Gastroesophageal sphincter (tissue), 3 donors: ENCODE measurements around the gene GMDS.

Source experiments
- CTCF ChIP-seq, 4 experiments: fragments of 200-600 bp in 2 of 4; fragments of 450-650 bp in 2 of 4; sonication (generic) in 1 of 4; IDR thresholded peaks; one replicate each; pipeline ENCODE4 v1.5.1; 2017 to 2019; ENCODE audit warnings: antibody characterized with exemption in 4 of 4, mild to moderate bottlenecking in 2 of 4, moderate library complexity in 2 of 4
- EP300 ChIP-seq: sonication (generic); formaldehyde crosslinking; IDR thresholded peaks from one replicate; pipeline ENCODE4 v1.6.1; 2017; ENCODE audit warnings: antibody characterized with exemption, mild to moderate bottlenecking
- POLR2A ChIP-seq, 2 donors: fragments of 450-650 bp; IDR thresholded peaks; one replicate each; pipeline ENCODE4 v1.6.1; 2017; ENCODE audit warnings: antibody characterized with exemption in 2 of 2, mild to moderate bottlenecking in 2 of 2, moderate library complexity in 1 of 2
- POLR2AphosphoS5 ChIP-seq: sonication (generic); formaldehyde crosslinking; IDR thresholded peaks from one replicate; pipeline ENCODE4 v1.6.1; 2017; ENCODE audit warnings: antibody characterized with exemption

GRCh38 chr6:2037237-2037926 lies 208.0 kb downstream of the GMDS start:
- no peak for TF ChIP-seq CTCF (IDR thresholded peaks at IDR 0.05)
- TF ChIP-seq EP300, result no peak
- no peak for TF ChIP-seq POLR2A (IDR thresholded peaks at IDR 0.05)
- TF ChIP-seq POLR2AphosphoS5, result no peak
